ENCODE measurements around the gene AGO3.

AGO3 gene

DNA sequence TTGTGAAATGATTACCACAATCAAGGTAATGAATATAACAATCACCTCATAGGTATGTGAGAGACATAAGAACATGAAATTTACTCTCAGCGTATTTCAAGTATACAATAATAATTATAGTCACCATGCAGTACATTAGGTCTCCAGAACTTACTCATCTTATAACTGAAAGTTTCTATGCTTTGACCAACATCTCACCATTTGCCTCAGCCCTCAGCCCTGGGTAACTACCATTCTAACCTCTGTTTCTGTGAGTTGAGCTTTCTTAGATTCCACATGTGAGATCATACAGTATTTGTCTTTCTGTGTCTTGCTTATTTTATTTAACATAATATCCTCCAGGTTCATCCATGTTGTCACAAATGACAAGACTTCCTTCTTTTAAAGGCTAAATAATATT, 57.3 kb downstream of the AGO3 start:
- TF ChIP-seq, protein P1, sequence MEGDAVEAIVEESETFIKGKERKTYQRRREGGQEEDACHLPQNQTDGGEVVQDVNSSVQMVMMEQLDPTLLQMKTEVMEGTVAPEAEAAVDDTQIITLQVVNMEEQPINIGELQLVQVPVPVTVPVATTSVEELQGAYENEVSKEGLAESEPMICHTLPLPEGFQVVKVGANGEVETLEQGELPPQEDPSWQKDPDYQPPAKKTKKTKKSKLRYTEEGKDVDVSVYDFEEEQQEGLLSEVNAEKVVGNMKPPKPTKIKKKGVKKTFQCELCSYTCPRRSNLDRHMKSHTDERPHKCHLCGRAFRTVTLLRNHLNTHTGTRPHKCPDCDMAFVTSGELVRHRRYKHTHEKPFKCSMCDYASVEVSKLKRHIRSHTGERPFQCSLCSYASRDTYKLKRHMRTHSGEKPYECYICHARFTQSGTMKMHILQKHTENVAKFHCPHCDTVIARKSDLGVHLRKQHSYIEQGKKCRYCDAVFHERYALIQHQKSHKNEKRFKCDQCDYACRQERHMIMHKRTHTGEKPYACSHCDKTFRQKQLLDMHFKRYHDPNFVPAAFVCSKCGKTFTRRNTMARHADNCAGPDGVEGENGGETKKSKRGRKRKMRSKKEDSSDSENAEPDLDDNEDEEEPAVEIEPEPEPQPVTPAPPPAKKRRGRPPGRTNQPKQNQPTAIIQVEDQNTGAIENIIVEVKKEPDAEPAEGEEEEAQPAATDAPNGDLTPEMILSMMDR (IDR thresholded peaks at IDR 0.05): no peak

DNA sequence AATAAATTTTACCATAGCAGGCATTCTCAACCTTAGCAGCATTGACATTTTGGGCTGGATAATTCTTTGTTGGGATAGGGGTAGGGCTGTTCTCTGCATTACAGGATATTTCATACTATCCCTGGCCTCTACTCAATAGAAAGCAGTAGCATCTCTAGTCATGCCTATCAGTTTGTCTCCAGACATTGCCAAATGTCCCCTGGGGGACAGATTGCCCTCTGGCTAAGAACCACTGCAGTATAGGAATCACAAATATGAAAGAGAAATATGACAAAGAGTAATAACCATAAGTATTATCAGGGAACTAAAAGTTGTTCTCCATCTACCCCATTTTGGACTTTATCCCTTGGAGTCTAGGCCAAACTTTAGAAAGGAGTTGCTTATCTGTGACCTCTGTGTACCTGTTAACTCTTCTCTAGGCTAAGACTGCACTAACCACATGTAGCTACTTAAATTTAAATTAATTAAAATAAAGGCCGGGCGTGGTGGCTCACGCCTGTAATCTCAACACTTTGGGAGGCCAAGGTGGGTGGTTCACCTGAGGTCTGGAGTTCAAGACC, 76.1 kb downstream of the AGO3 start:
- TF ChIP-seq, protein P1 (IDR thresholded peaks at IDR 0.05): no peak

DNA sequence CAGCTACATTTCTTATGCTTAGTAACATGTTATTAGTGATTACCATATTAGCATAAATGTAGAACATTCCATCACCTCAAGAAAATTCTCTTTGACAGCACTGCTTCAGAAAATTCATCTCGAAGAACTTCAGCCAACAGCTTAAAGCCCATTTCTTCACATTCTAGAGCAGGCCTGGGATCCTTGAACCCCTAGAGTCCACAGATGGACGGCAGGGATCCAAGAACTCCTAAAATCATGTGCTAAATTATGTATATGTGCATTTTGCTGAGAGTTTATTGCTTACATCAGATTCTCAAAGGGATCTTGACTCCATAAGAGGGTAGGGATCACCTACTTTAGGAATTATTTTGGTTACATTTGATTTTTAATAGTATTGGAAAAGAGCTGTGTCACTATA, 76.8 kb downstream of the AGO3 start:
- TF ChIP-seq, protein P1 (IDR thresholded peaks at IDR 0.05): no peak

DNA sequence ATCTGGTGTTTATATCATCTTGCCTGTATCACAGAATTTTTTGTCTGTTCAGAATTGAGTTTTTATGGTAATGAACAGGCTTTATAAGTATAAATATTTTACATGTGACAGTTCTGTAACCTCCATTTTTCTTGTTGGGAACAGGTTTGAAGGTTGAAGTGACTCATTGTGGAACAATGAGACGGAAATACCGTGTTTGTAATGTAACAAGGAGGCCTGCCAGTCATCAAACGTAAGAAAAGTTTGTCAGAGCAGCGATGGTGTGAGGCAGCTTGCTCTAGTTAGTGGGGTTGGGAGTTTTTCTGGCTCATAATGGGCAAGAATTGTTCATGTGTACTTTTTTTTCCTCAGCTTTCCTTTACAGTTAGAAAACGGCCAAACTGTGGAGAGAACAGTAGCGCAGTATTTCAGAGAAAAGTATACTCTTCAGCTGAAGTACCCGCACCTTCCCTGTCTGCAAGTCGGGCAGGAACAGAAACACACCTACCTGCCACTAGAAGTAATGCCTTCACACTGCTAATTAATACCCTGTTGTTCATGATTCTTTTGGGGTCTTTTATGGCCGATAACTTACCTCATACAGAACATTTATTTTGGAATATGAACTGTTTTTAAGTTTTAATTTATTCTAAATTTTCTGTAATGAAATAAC, 77.8 kb downstream of the AGO3 start:
- TF ChIP-seq, protein P1 (IDR thresholded peaks at IDR 0.05): no peak

DNA sequence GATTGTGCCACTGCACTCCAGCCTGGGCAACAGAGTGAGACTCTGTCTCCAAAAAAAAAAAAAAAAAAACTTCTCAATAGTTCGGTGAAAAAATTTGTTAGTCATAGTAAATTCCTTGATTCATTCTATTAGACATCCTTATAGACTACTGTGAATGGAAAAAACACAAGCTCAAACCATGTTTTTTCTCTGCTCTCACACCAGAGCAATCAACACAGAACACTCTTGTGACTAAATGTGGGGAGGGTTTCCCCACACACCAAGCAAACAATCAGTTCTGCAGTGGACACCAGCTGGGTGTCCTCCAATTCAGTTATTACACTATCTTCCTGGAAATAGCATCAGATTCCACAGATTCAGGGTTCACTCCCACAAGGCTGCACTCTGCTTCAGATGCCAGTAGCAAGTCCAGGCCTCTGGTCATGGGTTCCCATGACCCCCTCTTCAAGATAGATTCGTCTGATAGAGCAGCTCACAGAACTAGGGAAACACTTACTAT, 83.9 kb downstream of the AGO3 start:
- TF ChIP-seq, protein P1 (IDR thresholded peaks at IDR 0.05): no peak

DNA sequence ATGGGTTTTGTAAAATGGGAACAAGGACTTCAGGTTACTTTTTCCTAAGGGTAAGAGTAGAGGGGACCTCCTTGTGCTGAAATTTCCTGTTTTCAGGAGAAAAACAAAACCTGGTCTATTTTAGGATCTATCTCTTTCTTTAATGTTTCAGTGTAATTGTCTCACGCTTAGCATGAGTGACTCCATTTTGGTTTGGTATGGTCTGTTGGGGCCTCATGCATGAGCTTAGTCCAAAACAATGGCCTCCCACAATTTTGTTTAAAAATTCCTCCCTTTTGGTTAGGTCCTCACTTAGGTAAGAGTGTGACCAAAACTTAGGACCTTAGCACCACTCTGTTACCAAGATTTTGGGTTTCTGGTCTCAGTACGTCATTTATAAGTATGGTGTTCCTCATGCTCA, 85.8 kb downstream of the AGO3 start:
- TF ChIP-seq, protein P1 (IDR thresholded peaks at IDR 0.05): no peak

DNA sequence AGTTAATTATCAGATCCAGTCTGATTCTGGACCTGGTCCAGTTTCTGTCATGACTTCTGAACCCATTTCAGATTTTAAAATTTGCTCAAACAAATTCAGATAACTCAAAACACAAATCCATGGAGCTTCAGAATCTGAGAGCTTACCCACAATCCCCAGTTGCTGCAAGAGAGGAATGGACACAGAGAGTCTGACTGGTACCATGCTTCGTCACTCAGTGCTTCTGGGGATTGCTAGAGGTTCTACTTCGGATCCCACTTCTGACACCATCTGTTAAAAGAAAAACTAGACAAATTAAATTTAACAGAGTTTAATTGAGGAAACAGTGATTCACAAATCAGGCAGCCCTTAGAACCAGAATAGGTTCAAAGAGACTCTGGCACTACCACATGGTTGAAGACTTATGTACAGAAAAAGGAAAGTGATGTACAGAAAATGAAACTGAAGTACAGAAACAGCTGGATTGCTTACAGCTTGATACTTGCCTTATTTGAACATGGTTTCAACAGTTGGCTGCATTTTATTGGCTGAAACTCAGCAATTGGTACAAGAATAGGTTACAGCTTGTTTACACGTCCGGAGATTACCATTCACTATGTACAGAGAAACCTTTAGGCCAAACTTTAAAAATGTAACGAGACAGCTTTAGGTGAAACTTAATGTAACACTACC, 92.3 kb downstream of the AGO3 start:
- TF ChIP-seq, protein P1 (IDR thresholded peaks at IDR 0.05): no peak

All from LNCAP (cell line).